GM12873 (cell line): ENCODE data around the gene NACC2.

ENCODE experiments used
- CTCF ChIP-seq: IDR thresholded peaks from 2 replicates; pipeline ENCODE4 v1.5.1; 2012; ENCODE audit warnings: low read depth, mild to moderate bottlenecking, moderate library complexity, low read length, control low read depth; ENCODE audit not compliant: insufficient read depth; ENCODE audit errors: missing control alignments

Gene NACC2

GRCh38 chr9:135976531-135976930 lies 118.6 kb downstream of the NACC2 start:
- TF ChIP-seq CTCF = no peak

GRCh38 chr9:135975834-135976233 lies 119.3 kb downstream of the NACC2 start:
- no peak for TF ChIP-seq CTCF

GRCh38 chr9:135974220-135974573 lies 120.9 kb downstream of the NACC2 start:
- TF ChIP-seq CTCF = no peak

- TF ChIP-seq CTCF = no peak
Observed at GRCh38 chr9:135973277-135974219, 121.5 kb downstream of the NACC2 start.

DNA sequence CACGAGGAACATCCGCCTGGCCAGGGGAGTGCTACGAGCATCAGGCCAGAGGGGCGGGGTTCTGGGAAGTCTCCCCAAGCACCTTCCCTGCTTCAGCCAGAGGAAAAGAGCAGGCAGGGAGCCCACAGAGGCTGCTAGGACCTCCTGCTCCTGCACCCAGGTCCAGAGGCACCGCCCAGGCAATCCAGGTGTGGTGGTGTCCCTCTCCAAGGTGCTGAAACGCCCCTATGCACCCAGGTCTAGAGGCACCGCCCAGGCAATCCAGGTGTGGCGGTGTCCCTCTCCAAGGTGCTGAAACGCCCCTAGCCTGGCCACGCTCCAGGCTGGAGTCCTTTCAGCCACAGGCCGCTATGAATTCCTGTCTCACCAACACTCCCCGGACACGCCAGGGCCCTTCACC lies 123.2 kb downstream of the NACC2 start:
- no peak for TF ChIP-seq CTCF

- no peak for TF ChIP-seq CTCF
Observed at GRCh38 chr9:135971111-135971766, 123.8 kb downstream of the NACC2 start.

DNA sequence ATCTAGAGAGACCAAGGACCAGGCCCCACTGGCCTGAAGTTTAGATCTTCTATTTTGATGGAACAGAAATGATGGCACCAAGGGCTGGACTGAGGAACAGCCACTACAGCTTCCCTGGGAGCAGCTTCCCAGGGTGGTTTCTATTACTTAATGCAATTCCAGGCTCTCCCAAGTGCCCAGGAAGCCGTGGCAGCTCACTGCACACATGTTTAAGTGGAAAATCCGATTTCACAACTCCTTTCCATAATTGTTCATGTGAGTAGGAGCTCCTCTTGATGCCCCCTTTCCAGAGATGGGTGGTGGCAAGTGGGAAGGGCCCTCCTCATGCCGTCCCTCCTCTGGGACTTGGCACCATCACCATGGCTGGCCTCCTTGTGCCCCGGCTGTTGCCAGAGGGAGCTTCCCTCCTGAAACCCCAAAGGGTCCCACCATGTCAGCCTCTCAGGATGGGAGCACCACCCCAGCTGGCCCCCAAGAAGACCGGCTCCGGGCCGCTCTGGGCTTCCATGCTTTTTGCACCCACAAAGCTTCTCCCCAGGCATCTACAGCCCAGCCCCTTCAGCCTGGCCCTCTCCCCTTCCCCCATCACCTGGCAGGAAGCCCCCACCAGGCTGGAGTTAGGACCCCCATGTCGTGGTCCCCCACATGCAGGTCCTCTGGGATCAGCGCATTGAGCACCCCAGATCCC lies 124.8 kb downstream of the NACC2 start:
- TF ChIP-seq CTCF = no peak
